ENCODE data around the gene BRK1.
"Not testable (repeated sequence)": the region's sequence is repeated elsewhere in the genome, so short reads cannot be mapped to it uniquely, and the experiment has no call there.

Gene BRK1

GRCh38 chr3:10115326-10116137 is at the start of gene BRK1:
BRK1 (plus strand) TSS chr3:10115675; CDS start chr3:10115702, 27 bp downstream.
- DNase-seq: peak; percentile 94

GRCh38 chr3:10070077-10070476 is 45.4 kb upstream of the BRK1 start:
- DNase-seq: not testable (repeated sequence)

GRCh38 chr3:10074666-10075065 is 40.8 kb upstream of the BRK1 start:
- DNase-seq: no peak

- DNase-seq: no peak
These were observed 33.6 kb upstream of the BRK1 start for GRCh38 chr3:10081871-10082270.

GRCh38 chr3:10085738-10086137 is 29.7 kb upstream of the BRK1 start:
- DNase-seq: no peak

GRCh38 chr3:10088256-10088655 is 27.2 kb upstream of the BRK1 start:
- no peak for DNase-seq

- no peak for DNase-seq
These were observed 25.3 kb upstream of the BRK1 start for GRCh38 chr3:10090179-10090578.

- not testable (repeated sequence) for DNase-seq
These were observed 24.7 kb upstream of the BRK1 start for GRCh38 chr3:10090774-10091173.

GRCh38 chr3:10091387-10091786 is 24.1 kb upstream of the BRK1 start:
- not testable (repeated sequence) for DNase-seq

GRCh38 chr3:10093678-10094077 is 21.8 kb upstream of the BRK1 start:
- DNase-seq: no peak

GRCh38 chr3:10099041-10099440 is 16.4 kb upstream of the BRK1 start:
- DNase-seq: no peak

- no peak for DNase-seq
These were observed 8.6 kb upstream of the BRK1 start for GRCh38 chr3:10106919-10107318.

- no peak for DNase-seq
These were observed 7.4 kb upstream of the BRK1 start, which contains the start of gene FANCD2OS for GRCh38 chr3:10108091-10108490. FANCD2OS (minus strand) TSS chr3:10108255; CDS start chr3:10104774, 3,481 bp downstream.

GRCh38 chr3:10116138-10116460 is 624 bp downstream of the BRK1 start:
- no peak for DNase-seq

- DNase-seq: no peak
These were observed 1.5 kb downstream of the BRK1 start for GRCh38 chr3:10116928-10117327.

GRCh38 chr3:10119376-10119775 is 3.9 kb downstream of the BRK1 start:
- no peak for DNase-seq

- no peak for DNase-seq
These were observed 5.6 kb downstream of the BRK1 start for GRCh38 chr3:10121064-10121463.

- no peak for DNase-seq
These were observed 7.2 kb downstream of the BRK1 start for GRCh38 chr3:10122724-10123123.

GRCh38 chr3:10135872-10136271 is 20.4 kb downstream of the BRK1 start:
- DNase-seq: not testable (repeated sequence)

- no peak for DNase-seq
These were observed 21.0 kb downstream of the BRK1 start for GRCh38 chr3:10136426-10137005.

- no peak for DNase-seq
These were observed 21.7 kb downstream of the BRK1 start for GRCh38 chr3:10137178-10137577.

GRCh38 chr3:10140996-10141546 is 25.6 kb downstream of the BRK1 start:
- no peak for DNase-seq

- no peak for DNase-seq
These were observed 27.5 kb downstream of the BRK1 start for GRCh38 chr3:10142707-10143560.
